ENCODE results near the gene TOP3B.

TOP3B gene

GRCh38 chr22:21982338-21982965 lies at the start of gene TOP3B:
TOP3B (minus strand) TSS chr22:21982787; CDS start chr22:21975709, 7,078 bp downstream.
- peak; percentile 83 for DNase-seq

GRCh38 chr22:22031183-22031945 lies 48.8 kb upstream of the TOP3B start:
- no peak for DNase-seq

- DNase-seq = no peak
Observed at GRCh38 chr22:22030493-22031182, 48.1 kb upstream of the TOP3B start.

GRCh38 chr22:22027955-22028354 lies 45.4 kb upstream of the TOP3B start:
- DNase-seq = no peak

- DNase-seq = no peak
Observed at GRCh38 chr22:22026157-22026831, 43.7 kb upstream of the TOP3B start.

GRCh38 chr22:22025320-22026156 lies 43.0 kb upstream of the TOP3B start:
- DNase-seq = no peak

- no peak for DNase-seq
Observed at GRCh38 chr22:22024440-22024839, 41.9 kb upstream of the TOP3B start.

GRCh38 chr22:22023581-22024137 lies 41.1 kb upstream of the TOP3B start:
- DNase-seq = no peak

- no peak for DNase-seq
Observed at GRCh38 chr22:22022947-22023534, 40.5 kb upstream of the TOP3B start.

- DNase-seq = no peak
Observed at GRCh38 chr22:22022255-22022840, 39.8 kb upstream of the TOP3B start.

GRCh38 chr22:22021162-22021750 lies 38.7 kb upstream of the TOP3B start:
- DNase-seq = no peak

GRCh38 chr22:22020425-22020852 lies 37.9 kb upstream of the TOP3B start:
- DNase-seq = no peak

GRCh38 chr22:22019659-22020424 lies 37.3 kb upstream of the TOP3B start:
- DNase-seq = no peak

GRCh38 chr22:22018825-22019658 lies 36.5 kb upstream of the TOP3B start:
- no peak for DNase-seq

- DNase-seq = no peak
Observed at GRCh38 chr22:22015631-22016030, 33.0 kb upstream of the TOP3B start.

GRCh38 chr22:22014285-22014659 lies 31.7 kb upstream of the TOP3B start:
- DNase-seq = no peak

- DNase-seq = no peak
Observed at GRCh38 chr22:22013559-22014284, 31.1 kb upstream of the TOP3B start.

- no peak for DNase-seq
Observed at GRCh38 chr22:22011964-22012363, 29.4 kb upstream of the TOP3B start.

Data from activated T-cell treated with anti-CD3 and anti-CD28 coated beads, Interleukin-2, amount 50 U/mL, for 1 hour (primary cell).